AML-193 (cell line): ENCODE measurements around the gene AP3M1.
"Not testable (repeated sequence)": the region's sequence is repeated elsewhere in the genome, so short reads cannot be mapped to it uniquely, and the experiment has no call there.

ENCODE experiments used
- DNase-seq, 2 experiments: peaks; one replicate each; lab custom pipeline; 2025; lab: John Stamatoyannopoulos, UW

AP3M1 gene

DNA sequence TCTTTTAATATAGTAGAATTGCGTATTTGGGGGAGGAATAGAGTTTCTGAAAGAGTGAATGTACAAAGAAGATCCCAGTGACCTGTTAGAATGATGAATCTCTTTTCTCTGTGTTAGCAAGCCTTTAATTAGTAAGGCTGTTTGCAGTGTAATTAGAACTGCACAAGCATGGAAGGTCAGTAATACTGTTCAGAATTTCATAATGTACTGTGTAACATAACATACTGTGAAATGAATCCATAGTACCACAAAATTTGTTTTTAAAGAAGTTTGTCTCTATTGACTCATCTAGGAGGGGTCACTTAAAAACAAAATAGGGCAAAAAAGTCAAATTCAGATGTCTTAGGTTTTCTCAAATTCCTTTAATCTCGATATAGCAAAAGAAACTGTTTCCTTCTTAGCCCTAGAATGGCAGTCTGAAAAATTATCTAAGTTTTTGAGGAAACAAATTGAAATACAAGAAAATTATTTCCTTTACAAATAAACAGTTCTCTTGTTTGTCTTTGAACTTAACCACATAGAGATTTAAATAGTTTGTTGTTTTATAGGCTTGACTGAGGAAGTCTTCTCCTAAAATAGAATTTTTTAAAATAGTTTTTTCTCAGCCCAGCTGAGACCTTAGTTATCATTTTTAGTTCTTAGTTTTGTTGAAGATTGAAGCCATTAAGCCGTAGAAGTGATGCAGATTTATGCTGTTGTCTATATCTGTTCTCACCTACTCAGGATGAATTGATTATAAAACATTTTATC, 12.9 kb upstream of the AP3M1 start:
- DNase-seq = no peak

DNA sequence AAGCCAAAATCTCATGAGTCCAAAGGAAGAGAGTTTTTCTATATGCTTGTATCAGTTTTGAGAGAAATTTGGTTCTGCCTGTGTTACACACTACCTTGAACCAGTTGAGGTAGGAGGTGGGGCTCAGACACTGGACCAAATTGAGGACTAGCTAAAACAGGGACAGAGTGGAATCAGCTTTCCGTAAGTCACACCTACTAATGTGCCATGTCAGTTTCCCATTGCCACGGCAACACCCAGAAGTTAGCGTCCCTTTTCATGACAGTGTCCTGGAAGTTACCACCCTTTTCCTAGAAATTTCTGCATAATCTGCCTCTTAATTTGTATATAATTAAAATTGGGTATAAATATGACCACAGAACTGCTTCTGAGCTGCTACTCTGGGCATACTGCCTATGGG, 9.4 kb upstream of the AP3M1 start:
- no peak for DNase-seq

DNA sequence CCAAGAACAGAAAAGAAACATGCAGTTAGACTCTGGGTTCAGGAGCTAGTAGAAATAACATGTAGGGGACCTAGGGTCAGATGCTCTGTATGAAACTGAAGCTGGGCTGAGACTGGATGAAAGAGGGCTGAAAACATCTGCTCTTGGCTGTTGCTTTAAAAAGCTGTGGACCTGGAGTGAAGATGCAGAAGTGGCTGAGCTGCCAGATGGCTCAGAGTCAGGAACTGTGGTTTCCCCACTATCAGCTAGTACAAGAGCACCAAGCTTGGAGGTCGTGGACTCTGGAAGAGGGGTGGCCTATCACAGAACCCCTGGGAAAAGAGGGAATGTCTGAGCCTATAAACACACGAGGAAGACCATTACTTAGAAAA, 6.3 kb upstream of the AP3M1 start:
- no peak for DNase-seq

DNA sequence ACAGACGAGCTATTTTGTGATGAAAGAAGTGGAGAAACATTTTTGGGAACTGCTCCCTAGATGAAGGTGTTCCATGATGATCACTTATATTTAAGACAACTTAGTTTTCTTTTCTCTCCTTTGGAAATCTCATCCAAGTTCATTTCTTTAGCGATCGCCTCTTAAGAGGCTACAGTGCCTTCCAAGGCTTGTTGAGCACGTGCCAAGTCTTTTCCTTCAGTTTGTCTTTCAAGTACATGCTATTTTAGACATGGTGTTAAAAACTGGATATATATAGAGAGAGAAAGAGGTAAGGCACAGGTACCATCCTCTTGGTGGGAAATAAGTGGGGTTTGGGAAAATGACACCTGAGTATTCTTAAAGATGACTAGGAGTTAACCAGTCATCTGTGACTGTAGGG, 3.0 kb upstream of the AP3M1 start:
- DNase-seq = no peak

DNA sequence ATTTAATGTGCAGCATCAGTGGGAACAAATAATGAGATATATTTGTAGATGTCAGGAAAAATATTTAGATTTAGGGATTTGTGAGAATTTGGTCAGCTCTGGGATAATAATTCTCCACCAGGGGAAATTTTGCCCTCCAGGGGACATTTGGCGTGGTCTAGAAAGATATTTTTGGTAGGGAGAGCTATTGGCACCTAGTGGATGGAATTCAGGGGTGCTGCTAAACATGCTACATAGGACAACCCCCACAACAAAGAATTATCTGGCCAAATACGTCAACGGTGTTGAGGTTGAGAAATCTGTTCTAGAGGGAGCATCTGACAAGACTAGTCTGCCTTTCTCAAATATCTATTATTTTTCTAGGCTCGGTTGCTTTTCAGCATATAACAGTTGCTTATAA, 2.5 kb upstream of the AP3M1 start:
- DNase-seq = no peak

DNA sequence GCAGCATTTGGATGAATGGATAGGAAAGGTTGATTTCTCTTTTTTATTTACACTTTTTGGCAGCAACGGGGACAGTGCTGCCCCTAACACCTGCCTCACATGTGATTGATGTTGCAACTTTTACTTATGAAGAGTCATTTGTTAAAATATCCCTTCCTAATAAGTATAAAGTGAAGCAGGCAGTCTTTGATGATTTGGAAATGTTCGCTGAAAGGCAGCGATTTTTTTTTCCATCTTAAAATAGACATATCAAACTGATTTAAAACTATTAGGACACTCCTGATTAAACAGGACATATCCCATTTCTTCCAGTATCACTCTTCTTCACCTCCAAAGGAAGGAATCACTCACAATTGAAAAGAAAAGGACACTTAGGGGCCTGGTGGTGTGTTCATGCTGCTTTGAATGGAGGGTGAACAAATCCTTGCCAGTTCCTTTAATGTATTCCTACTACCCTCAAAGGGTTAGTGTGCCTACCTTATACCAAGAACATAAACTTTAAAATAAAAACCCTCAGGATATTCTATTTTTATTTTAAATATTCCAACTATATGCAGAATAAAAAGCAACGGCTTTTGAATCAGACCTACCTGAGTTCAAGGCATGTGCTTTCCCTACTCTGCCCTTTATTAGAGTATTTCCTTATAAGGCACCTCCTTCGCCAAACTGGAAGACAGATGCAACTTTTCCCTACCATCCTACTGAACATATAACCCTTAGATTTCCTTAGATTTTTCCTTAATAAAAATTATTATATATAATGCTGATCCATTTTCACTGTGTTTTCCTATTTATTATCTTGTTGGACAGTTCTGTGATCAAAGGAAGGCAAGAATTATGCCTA, 1.5 kb upstream of the AP3M1 start:
- no peak for DNase-seq

DNA sequence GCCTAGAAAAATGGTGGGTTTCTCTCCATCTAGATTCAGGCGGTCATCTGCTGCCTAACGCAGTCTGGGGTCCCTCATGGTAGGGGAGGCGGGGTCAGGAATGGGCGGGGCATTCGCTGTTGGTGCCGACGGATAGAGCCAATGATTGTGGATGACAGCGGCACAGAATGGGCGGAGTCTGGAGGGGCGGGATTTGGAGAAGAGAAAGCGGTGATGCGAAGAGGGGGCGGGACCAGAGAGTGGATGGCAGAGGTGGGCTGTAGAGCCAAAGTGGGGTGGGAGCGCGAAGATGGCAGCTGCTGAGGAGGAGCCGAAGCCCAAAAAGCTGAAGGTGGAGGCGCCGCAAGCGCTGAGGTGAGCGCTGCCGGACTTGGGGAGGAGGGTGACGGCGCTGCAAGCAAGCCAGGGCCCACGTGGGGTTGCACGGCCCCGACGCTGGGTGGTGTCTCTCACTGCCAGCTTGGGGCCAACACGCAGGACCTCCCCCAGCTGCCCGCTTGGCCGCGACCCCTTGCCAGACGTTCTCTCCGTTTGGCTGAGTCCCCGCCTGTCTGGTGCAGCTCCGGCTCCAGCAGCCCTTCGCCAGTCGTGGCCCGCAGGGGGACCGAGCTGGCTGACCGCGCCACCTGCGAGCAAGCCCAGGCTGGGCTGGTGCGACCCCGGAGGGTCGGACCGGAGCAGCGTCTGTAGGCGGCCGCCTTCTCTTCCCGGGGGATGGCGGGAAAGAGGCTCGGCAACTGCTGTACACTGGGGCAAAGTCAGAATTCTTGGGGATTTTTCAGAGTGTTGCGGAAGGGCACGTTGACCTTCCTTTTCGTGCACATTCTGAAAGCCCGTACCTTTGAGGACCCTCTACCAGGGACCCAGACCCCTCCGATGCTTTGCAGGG, 606 bp upstream of the AP3M1 start, which contains the start of gene ADK:
ADK (plus strand) TSS at position 232 of the 889 bp plus-strand sequence; CDS start at position 290, 58 bp downstream.
- DNase-seq = peak; percentile 93 to 94

DNA sequence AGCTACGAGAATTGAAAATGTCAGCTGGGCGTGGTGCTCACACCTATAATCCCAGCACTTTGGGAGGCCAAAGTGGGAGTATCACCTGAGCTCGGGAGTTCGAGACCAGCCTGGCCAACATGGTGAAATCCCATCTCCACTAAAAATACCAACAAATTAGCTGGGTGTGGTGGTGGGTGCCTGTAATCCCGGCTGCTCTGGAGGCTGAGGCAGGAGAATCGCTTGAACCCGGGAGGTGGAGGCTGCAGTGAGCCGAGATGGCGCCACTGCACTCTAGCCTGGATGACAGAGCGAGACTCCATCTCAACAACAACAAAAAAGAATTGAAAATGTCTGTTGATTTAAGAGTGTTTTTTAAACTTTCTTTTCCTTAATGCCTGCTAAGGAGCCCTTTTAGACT, 3.6 kb downstream of the AP3M1 start:
- DNase-seq = not testable (repeated sequence)

DNA sequence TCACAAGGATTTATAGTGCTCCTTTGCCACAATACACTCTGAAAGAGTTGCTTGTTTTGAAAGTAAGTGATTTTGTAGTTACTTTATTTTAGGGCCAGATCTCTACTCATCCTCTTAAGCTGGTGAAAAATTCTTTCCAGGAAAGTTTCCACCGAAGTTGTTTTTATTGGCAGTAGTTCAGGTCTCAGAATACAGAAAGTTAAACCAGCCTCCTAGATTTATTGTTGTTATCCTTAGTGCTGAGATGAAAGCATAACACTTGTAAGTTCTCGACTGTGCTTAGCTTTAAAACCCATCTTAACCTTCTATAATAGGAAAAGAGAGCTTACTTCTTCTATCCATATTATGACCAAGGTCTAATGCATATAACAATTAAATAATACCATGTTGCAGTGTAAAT, 5.5 kb downstream of the AP3M1 start:
- no peak for DNase-seq

DNA sequence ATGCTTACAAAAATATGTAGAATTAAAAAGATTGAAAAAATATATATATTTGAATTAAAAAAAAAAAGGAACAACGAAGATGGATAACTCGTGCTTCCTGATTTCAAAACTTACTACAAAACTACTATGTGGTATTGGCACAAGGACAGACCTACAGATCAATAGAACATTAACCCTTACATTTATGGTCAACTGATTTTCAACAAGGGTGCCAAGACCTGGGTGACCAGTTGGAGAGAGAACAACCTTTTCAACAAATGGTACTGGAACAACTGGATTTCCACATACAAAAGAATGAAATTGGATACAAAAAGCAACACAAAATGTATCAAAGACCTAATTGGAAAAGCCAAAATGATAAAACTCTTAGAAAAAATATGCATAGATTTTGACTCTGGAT, 10.1 kb downstream of the AP3M1 start:
- DNase-seq = no peak

DNA sequence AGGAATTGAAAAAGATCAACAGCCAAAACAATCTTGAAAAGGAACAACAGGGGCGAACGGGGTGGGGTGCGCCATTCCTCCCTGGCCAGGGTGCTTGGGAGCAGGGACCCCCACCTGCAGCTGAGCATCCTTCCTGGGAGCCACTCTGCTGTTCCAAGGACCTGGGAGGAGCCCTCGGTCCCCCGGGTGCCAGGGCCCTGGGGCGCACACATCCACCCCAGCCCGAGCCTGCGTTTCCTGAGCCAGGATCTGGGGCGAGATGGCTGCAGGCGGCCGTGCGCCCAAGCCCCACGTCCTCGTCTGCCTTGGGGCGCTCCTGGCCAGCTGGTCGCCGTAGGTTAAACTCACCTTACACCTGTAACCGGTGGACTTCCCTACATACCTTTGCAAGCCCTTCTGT, 10.6 kb downstream of the AP3M1 start:
- DNase-seq = no peak

DNA sequence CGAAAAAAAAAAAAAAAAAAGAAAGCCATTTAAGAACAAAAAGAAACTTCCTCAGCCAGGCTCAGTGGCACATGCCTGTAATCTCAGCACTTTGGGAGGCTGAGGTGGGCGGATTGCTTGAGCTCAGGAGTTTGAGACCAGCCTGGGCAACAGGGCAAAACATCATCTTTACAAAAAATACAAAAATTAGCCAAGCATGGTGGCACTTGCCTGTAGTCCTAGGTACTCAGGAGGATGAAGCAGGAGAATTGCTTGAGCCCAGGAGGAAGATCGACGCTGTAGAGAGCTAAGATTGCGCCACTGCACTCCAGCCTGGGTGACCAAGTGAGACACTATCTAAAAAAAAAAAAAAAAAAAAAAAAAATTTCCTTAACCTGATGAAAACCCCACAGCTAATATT, 12.0 kb downstream of the AP3M1 start:
- DNase-seq = not testable (repeated sequence)

DNA sequence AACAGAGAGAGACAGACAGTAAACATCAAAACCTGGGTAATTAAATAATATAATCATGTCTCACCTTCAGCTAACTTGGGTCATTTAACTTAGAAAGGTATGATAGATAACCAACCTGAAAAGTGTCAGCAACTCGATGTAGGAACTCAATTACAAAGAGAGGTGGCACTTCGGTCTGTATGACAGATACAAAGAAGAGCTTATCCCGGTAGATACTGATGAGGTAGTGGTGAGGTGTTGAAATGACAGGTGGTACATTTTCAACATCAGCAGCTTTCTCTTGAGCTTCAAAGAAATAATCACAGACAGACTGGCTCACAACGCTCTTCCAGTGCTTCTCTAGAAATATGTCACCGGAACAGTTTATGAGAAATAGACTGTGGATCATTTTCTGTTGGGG, 12.6 kb downstream of the AP3M1 start:
- no peak for DNase-seq

DNA sequence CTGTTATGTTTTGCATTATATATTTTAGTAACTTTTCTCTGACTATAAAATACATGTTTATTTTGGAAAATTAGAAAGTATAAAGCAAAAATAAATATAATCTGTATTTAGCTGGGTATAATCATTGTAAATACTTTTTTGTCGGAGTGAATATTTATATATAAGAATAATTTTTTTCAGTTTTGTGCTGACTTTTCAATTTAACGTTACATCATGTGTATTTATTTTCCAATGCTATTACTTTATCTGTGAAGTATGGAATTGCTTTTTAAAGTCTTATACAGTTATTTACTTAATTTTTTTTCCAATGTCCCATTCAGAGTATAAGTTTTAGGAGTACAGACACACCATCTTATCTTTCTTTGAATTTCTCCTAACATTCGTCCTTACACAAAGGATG, 15.2 kb downstream of the AP3M1 start:
- no peak for DNase-seq

DNA sequence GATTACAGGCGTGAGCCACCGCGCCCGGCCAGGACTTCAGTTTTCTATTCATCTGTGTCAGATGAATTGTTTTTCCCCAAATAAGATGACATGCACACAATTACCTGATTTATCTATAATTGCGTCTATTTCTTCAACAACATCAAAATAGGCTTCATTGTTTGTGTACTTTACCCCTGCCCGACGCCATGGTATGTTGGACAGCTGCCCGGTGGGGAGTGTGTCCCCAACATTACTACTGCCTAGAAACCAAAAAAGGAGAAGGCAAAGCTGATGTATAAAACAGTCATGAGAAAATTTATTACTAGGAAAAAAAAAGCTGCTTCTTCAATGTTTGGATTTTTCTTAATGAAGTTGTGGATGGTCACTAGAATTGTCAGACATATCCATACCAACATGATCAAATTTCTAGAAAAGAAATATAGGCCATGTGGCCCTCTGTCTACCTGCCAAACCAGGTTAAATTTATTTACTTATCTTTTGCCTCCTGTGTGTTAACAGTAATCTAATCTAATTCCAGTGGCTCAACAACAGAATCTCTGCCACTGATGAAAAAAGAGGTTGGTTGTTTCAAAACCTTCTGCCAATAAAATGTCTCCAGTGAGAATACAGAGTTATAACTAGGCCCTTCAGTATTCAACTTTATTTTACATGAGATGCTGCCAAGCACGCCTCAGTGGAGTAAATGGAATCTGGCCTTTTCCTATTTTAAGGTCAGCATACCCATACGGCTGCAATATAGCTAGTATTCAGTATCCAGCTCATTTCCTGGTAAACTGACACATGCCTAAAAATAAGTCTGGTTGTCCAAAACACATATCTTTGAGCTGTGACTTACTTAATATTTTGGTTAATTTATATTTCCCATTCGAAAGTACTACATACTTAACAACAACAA, 16.5 kb downstream of the AP3M1 start:
- no peak for DNase-seq

DNA sequence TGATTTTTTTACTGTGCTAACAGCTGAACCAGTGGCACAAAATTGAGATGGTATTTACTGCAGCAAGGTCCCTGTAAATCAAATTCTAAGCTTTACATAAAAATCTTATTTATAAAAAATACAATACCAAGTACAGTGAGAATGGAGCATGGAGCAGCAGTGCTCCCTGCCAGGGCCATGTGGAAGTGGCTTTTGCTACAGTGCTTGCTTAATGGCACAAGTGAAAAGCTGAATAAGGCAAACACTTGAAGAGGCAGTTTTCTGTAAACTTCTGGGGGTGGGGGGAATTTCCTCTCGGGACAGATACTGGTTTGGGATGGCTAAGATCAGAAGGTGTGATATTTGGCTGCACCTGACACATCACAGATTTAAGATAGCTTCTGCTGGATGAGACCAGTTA, 27.5 kb downstream of the AP3M1 start:
- no peak for DNase-seq

DNA sequence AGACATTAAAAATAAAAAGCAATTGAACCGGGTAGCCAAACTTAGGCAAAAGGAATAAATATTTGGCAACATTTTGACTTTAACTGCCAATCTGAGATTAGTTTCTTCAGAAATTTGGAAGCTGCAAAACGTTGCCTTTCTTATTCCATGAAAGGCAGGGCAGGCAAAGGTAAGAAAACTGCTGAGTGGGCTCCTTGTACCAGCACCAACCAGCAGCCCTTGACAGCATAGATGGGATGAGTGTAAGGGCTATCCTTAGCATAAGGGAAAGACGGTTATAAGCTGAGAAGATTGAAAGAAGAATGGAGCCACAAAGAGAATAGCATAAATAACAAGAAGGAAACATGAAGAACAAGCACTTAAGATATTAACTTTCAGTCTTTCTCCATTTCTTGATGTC, 28.6 kb downstream of the AP3M1 start:
- no peak for DNase-seq

DNA sequence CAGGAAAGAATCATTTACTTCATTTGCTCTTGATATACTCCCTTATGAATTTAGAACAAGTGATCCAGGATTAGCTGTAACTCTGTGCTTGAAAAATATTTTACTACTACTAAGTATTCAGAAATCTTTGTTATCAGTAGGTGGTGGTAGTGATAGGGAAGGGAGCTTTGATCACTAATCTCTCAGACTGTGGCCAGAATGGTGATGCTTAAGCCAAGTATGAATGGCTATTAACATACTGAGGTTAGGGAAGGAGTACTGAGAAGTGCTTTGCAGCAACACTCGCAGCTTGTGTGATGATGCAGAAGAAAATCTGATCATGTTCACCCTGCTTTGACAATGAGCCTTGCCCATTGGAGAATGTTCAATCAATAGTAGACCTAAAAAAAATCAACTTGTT, 29.3 kb downstream of the AP3M1 start:
- no peak for DNase-seq

DNA sequence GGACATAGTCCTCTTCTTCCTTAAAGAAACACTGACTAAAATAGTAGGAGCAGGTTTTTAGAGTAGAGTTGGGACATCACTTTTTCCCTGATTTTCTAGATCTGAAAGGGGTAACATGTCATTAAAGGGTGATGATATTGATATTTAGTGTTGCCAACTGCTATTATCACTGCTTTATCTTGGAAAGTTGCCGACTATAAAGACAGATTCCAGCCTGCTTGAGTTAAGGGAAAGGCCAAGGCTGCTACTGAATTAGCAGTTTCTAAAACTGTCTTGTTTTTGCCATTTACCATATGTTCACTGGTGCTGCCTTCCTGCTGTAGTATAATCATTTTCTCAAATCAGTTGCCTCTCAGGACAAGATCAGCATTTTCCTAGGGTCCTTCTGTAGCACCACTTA, 29.7 kb downstream of the AP3M1 start:
- DNase-seq = no peak

DNA sequence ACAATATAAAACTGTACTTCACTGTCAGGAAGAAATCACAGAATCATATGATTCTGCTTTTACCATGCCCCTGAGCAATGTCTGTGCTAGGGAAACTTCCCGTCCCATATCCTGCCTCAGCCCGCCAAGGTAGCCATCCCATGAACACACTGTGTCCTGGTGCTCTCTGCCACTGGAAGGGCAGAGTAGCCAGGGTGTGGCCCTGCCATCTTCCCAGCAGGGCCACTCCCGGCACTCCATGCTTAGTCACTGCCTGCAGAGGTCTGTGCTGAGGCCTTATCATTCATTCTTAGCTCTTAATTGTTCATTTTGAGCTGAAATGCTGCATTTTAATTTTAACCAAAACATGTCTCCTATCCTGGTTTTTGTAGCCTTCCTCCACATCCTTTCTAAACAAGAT, 31.8 kb downstream of the AP3M1 start:
- no peak for DNase-seq

DNA sequence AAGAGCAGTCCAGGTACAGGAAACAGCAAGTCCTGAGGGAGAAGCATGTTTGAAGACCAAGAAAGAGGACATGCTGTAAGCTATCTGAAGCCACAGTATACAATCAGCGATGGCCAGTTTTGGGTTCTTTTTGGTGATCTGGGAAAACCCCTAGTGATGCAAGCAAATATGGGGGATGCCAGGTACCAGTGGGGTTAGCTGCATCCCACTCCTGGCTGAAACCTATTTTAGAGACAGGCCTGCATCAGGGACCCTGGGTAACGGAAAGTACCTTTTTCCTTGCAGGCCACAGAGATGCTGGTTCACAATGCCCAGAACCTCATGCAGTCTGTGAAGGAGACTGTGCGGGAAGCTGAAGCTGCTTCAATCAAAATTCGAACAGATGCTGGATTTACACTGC, 32.9 kb downstream of the AP3M1 start:
- no peak for DNase-seq
